ENCODE data around the gene COX18.

COX18 gene

GRCh38 chr4:73053974-73054480, 15.5 kb downstream of the COX18 start:
- Histone ChIP-seq H3K27ac (ENCODE audit: low read depth, low read length) (no peak overlapping the region), H3K79me2 (ENCODE audit: control insufficient read depth, insufficient read depth, low read length, unreplicated experiment) (no peaks in the 10 kb centered on the region), H3K4me3 (ENCODE audit: low read depth, low read length) (no peak overlapping the region), H2AFZ (ENCODE audit: low read length, unreplicated experiment) (no peak overlapping the region), H3K27me3 (ENCODE audit: insufficient read depth, low read length) (no peaks in the 10 kb centered on the region), H3K36me3 (ENCODE audit: insufficient read depth, low read length) (peaks cover 8% of the 10 kb centered on the region), H3K4me1 (ENCODE audit: control insufficient read depth, insufficient read depth, low read length, unreplicated experiment) (no peaks in the 10 kb centered on the region)

GRCh38 chr4:73053076-73053475, 16.4 kb downstream of the COX18 start:
- Histone ChIP-seq H3K27ac (ENCODE audit: low read depth, low read length) (no peak overlapping the region), H2AFZ (ENCODE audit: low read length, unreplicated experiment) (no peak overlapping the region), H3K27me3 (ENCODE audit: insufficient read depth, low read length) (no peaks in the 10 kb centered on the region), H3K36me3 (ENCODE audit: insufficient read depth, low read length) (peaks cover 7% of the 10 kb centered on the region), H3K4me3 (ENCODE audit: low read depth, low read length) (no peak overlapping the region), H3K4me1 (ENCODE audit: control insufficient read depth, insufficient read depth, low read length, unreplicated experiment) (no peaks in the 10 kb centered on the region), H3K79me2 (ENCODE audit: control insufficient read depth, insufficient read depth, low read length, unreplicated experiment) (no peaks in the 10 kb centered on the region)

GRCh38 chr4:73051625-73052024, 17.9 kb downstream of the COX18 start:
- H2AFZ ChIP-seq (ENCODE audit: low read length, unreplicated experiment), result no peak overlapping the region
- H3K4me3 ChIP-seq (ENCODE audit: low read depth, low read length), result no peak overlapping the region
- no peak overlapping the region for H3K27ac ChIP-seq (ENCODE audit: low read depth, low read length)
- H3K79me2 ChIP-seq (ENCODE audit: control insufficient read depth, insufficient read depth, low read length, unreplicated experiment), result no peaks in the 10 kb centered on the region
- no peaks in the 10 kb centered on the region for H3K27me3 ChIP-seq (ENCODE audit: insufficient read depth, low read length)
- peaks cover 6% of the 10 kb centered on the region for H3K36me3 ChIP-seq (ENCODE audit: insufficient read depth, low read length)
- no peaks in the 10 kb centered on the region for H3K4me1 ChIP-seq (ENCODE audit: control insufficient read depth, insufficient read depth, low read length, unreplicated experiment)

- no peak overlapping the region for H3K27ac ChIP-seq (ENCODE audit: low read depth, low read length)
These were observed 23.6 kb downstream of the COX18 start for GRCh38 chr4:73045879-73046278.

GRCh38 chr4:73037057-73037456, 32.5 kb downstream of the COX18 start:
- Histone ChIP-seq H3K79me2 (ENCODE audit: control insufficient read depth, insufficient read depth, low read length, unreplicated experiment) (no peaks in the 10 kb centered on the region), H3K27me3 (ENCODE audit: insufficient read depth, low read length) (no peaks in the 10 kb centered on the region; the same call in 1 of the 2 replicates), H2AFZ (ENCODE audit: low read length, unreplicated experiment) (no peak overlapping the region), H3K4me3 (ENCODE audit: low read depth, low read length) (no peak overlapping the region), H3K27ac (ENCODE audit: low read depth, low read length) (no peak overlapping the region), H3K4me1 (ENCODE audit: control insufficient read depth, insufficient read depth, low read length, unreplicated experiment) (no peaks in the 10 kb centered on the region), H3K36me3 (ENCODE audit: insufficient read depth, low read length) (no peaks in the 10 kb centered on the region)

More at GRCh38 chr4:73045879-73046278, 23.6 kb downstream of the COX18 start:
- H3K4me1 ChIP-seq (ENCODE audit: control insufficient read depth, insufficient read depth, low read length, unreplicated experiment), result no peaks in the 10 kb centered on the region
- H3K79me2 ChIP-seq (ENCODE audit: control insufficient read depth, insufficient read depth, low read length, unreplicated experiment), result no peaks in the 10 kb centered on the region
- H3K36me3 ChIP-seq (ENCODE audit: insufficient read depth, low read length), result no peaks in the 10 kb centered on the region
- H2AFZ ChIP-seq (ENCODE audit: low read length, unreplicated experiment), result no peak overlapping the region
- H3K27me3 ChIP-seq (ENCODE audit: insufficient read depth, low read length), result no peaks in the 10 kb centered on the region
- no peak overlapping the region for H3K4me3 ChIP-seq (ENCODE audit: low read depth, low read length)

GRCh38 chr4:73036123-73036522, 33.4 kb downstream of the COX18 start:
- H3K27me3 ChIP-seq (ENCODE audit: insufficient read depth, low read length), result no peaks in the 10 kb centered on the region; the same call in 1 of the 2 replicates
- H3K27ac ChIP-seq (ENCODE audit: low read depth, low read length), result no peak overlapping the region
- no peaks in the 10 kb centered on the region for H3K4me1 ChIP-seq (ENCODE audit: control insufficient read depth, insufficient read depth, low read length, unreplicated experiment)
- no peak overlapping the region for H2AFZ ChIP-seq (ENCODE audit: low read length, unreplicated experiment)
- no peaks in the 10 kb centered on the region for H3K36me3 ChIP-seq (ENCODE audit: insufficient read depth, low read length)
- H3K4me3 ChIP-seq (ENCODE audit: low read depth, low read length), result no peak overlapping the region
- H3K79me2 ChIP-seq (ENCODE audit: control insufficient read depth, insufficient read depth, low read length, unreplicated experiment), result no peaks in the 10 kb centered on the region

GRCh38 chr4:73034896-73035295, 34.6 kb downstream of the COX18 start:
- Histone ChIP-seq H3K27me3 (ENCODE audit: insufficient read depth, low read length) (no peaks in the 10 kb centered on the region; the same call in 1 of the 2 replicates), H3K36me3 (ENCODE audit: insufficient read depth, low read length) (no peaks in the 10 kb centered on the region), H3K79me2 (ENCODE audit: control insufficient read depth, insufficient read depth, low read length, unreplicated experiment) (no peaks in the 10 kb centered on the region), H2AFZ (ENCODE audit: low read length, unreplicated experiment) (no peak overlapping the region), H3K27ac (ENCODE audit: low read depth, low read length) (no peak overlapping the region), H3K4me3 (ENCODE audit: low read depth, low read length) (no peak overlapping the region), H3K4me1 (ENCODE audit: control insufficient read depth, insufficient read depth, low read length, unreplicated experiment) (no peaks in the 10 kb centered on the region)

- Histone ChIP-seq H2AFZ (ENCODE audit: low read length, unreplicated experiment) (no peak overlapping the region), H3K4me1 (ENCODE audit: control insufficient read depth, insufficient read depth, low read length, unreplicated experiment) (no peaks in the 10 kb centered on the region), H3K27ac (ENCODE audit: low read depth, low read length) (no peak overlapping the region), H3K79me2 (ENCODE audit: control insufficient read depth, insufficient read depth, low read length, unreplicated experiment) (no peaks in the 10 kb centered on the region), H3K4me3 (ENCODE audit: low read depth, low read length) (no peak overlapping the region), H3K27me3 (ENCODE audit: insufficient read depth, low read length) (peaks cover 15% of the 10 kb centered on the region; the same call in 1 of the 2 replicates), H3K36me3 (ENCODE audit: insufficient read depth, low read length) (no peaks in the 10 kb centered on the region)
These were observed 40.9 kb downstream of the COX18 start for GRCh38 chr4:73028621-73029020.

GRCh38 chr4:73021634-73022033, 47.9 kb downstream of the COX18 start:
- Histone ChIP-seq H3K36me3 (ENCODE audit: insufficient read depth, low read length) (no peaks in the 10 kb centered on the region), H2AFZ (ENCODE audit: low read length, unreplicated experiment) (no peak overlapping the region), H3K27ac (ENCODE audit: low read depth, low read length) (no peak overlapping the region), H3K4me3 (ENCODE audit: low read depth, low read length) (no peak overlapping the region), H3K4me1 (ENCODE audit: control insufficient read depth, insufficient read depth, low read length, unreplicated experiment) (no peaks in the 10 kb centered on the region), H3K27me3 (ENCODE audit: insufficient read depth, low read length) (peaks cover 18% of the 10 kb centered on the region; the same call in 1 of the 2 replicates), H3K79me2 (ENCODE audit: control insufficient read depth, insufficient read depth, low read length, unreplicated experiment) (no peaks in the 10 kb centered on the region)

- Histone ChIP-seq H3K4me3 (ENCODE audit: low read depth, low read length) (no peak overlapping the region), H3K27ac (ENCODE audit: low read depth, low read length) (no peak overlapping the region), H3K27me3 (ENCODE audit: insufficient read depth, low read length) (0 out of 2 replicates have a peak, but pooled peaks cover 3% of the 10 kb centered on the region), H2AFZ (ENCODE audit: low read length, unreplicated experiment) (peak overlapping the region; percentile 40), H3K79me2 (ENCODE audit: control insufficient read depth, insufficient read depth, low read length, unreplicated experiment) (no peaks in the 10 kb centered on the region), H3K4me1 (ENCODE audit: control insufficient read depth, insufficient read depth, low read length, unreplicated experiment) (no peaks in the 10 kb centered on the region), H3K36me3 (ENCODE audit: insufficient read depth, low read length) (no peaks in the 10 kb centered on the region)
These were observed 50.0 kb downstream of the COX18 start for GRCh38 chr4:73019462-73020047.

- H3K4me3 ChIP-seq (ENCODE audit: low read depth, low read length), result no peak overlapping the region
- H3K79me2 ChIP-seq (ENCODE audit: control insufficient read depth, insufficient read depth, low read length, unreplicated experiment), result no peaks in the 10 kb centered on the region
- no peaks in the 10 kb centered on the region for H3K36me3 ChIP-seq (ENCODE audit: insufficient read depth, low read length)
- H3K27me3 ChIP-seq (ENCODE audit: insufficient read depth, low read length), result 0 out of 2 replicates have a peak, but pooled peaks cover 3% of the 10 kb centered on the region
- no peaks in the 10 kb centered on the region for H3K4me1 ChIP-seq (ENCODE audit: control insufficient read depth, insufficient read depth, low read length, unreplicated experiment)
- peak overlapping the region; percentile 51 for H2AFZ ChIP-seq (ENCODE audit: low read length, unreplicated experiment)
- no peak overlapping the region for H3K27ac ChIP-seq (ENCODE audit: low read depth, low read length)
These were observed 50.9 kb downstream of the COX18 start for GRCh38 chr4:73018595-73018994.
